CMK (cell line): ENCODE results near the gene GRIA4.

Source experiments
- DNase-seq: peaks from one replicate; pipeline ENCODE4 v3.0.0-alpha.2; 2010; ENCODE audit warnings: low read depth

Gene GRIA4

GRCh38 chr11:105639527-105639926 lies 29.7 kb downstream of the GRIA4 start:
- no peak for DNase-seq

GRCh38 chr11:105641433-105641832 lies 31.6 kb downstream of the GRIA4 start:
- DNase-seq, result no peak

- no peak for DNase-seq
Measured at GRCh38 chr11:105642870-105643269, 33.0 kb downstream of the GRIA4 start.

GRCh38 chr11:105644839-105645573 lies 35.1 kb downstream of the GRIA4 start:
- no peak for DNase-seq

- DNase-seq, result no peak
Measured at GRCh38 chr11:105647780-105648179, 37.9 kb downstream of the GRIA4 start.

GRCh38 chr11:105648762-105649161 lies 38.9 kb downstream of the GRIA4 start:
- no peak for DNase-seq

GRCh38 chr11:105665281-105665680 lies 55.4 kb downstream of the GRIA4 start:
- no peak for DNase-seq

- no peak for DNase-seq
Measured at GRCh38 chr11:105667441-105667840, 57.6 kb downstream of the GRIA4 start.

- DNase-seq, result no peak
Measured at GRCh38 chr11:105670811-105671210, 60.9 kb downstream of the GRIA4 start.

- peak; percentile 4 for DNase-seq
Measured at GRCh38 chr11:105673089-105673488, 63.2 kb downstream of the GRIA4 start.

GRCh38 chr11:105689631-105690030 lies 79.8 kb downstream of the GRIA4 start:
- no peak for DNase-seq

GRCh38 chr11:105690467-105690866 lies 80.6 kb downstream of the GRIA4 start:
- no peak for DNase-seq

GRCh38 chr11:105693075-105693759 lies 83.3 kb downstream of the GRIA4 start:
- no peak for DNase-seq

- DNase-seq, result no peak
Measured at GRCh38 chr11:105696000-105696399, 86.1 kb downstream of the GRIA4 start.

GRCh38 chr11:105697291-105697690 lies 87.4 kb downstream of the GRIA4 start:
- DNase-seq, result no peak

- no peak for DNase-seq
Measured at GRCh38 chr11:105699203-105699602, 89.3 kb downstream of the GRIA4 start.

- no peak for DNase-seq
Measured at GRCh38 chr11:105700271-105700670, 90.4 kb downstream of the GRIA4 start.

GRCh38 chr11:105701098-105701497 lies 91.2 kb downstream of the GRIA4 start:
- no peak for DNase-seq

- DNase-seq, result no peak
Measured at GRCh38 chr11:105705786-105706530, 96.1 kb downstream of the GRIA4 start.

- DNase-seq, result no peak
Measured at GRCh38 chr11:105713106-105713505, 103.2 kb downstream of the GRIA4 start.

- DNase-seq, result no peak
Measured at GRCh38 chr11:105713696-105714095, 103.8 kb downstream of the GRIA4 start.

- DNase-seq, result no peak
Measured at GRCh38 chr11:105718641-105719040, 108.8 kb downstream of the GRIA4 start.
